Measurements from ENCODE around the gene NSUN6. TPM values are rescaled to one million over a fixed set of nuclear protein-coding genes. Genes with fewer than 3 reads are reported as not detected.

The NSUN6 gene
- total RNA-seq, 2 experiments from 2014 or later = 23.2 to 27.2 TPM

DNA sequence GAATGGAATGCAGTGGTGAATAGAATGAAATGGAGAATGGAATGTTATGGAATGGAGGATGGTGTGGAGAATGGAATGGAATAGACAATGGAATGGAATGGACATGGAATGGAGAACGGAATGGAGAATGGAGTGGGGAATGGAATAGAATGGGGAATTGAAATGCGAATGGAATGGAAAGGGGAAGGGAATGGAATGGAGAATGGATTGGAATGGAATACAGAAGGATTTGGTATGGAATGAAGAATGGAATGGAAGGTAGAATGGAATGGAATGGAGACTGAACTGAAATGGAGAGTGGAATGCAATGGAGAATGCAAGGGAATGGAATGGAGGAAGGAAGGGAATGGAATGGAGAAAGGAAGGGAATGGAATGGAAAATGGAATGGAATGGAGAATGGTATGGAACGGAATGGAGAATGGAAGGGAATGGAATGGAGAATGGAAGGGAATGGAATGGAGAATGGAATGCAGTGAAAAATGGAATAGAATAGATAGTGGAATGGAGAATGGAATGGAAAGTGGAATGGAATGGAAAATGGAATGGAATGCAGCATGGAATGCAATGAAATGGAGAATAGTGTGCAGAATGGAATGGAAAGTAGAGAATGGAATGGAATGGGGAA lies 94.8 kb downstream of the NSUN6 start:
- no peak for TF ChIP-seq EZH2phosphoT487 (IDR thresholded peaks at IDR 0.05; ENCODE audit: borderline replicate concordance, low read depth, low read length)
- TF ChIP-seq, protein P1, sequence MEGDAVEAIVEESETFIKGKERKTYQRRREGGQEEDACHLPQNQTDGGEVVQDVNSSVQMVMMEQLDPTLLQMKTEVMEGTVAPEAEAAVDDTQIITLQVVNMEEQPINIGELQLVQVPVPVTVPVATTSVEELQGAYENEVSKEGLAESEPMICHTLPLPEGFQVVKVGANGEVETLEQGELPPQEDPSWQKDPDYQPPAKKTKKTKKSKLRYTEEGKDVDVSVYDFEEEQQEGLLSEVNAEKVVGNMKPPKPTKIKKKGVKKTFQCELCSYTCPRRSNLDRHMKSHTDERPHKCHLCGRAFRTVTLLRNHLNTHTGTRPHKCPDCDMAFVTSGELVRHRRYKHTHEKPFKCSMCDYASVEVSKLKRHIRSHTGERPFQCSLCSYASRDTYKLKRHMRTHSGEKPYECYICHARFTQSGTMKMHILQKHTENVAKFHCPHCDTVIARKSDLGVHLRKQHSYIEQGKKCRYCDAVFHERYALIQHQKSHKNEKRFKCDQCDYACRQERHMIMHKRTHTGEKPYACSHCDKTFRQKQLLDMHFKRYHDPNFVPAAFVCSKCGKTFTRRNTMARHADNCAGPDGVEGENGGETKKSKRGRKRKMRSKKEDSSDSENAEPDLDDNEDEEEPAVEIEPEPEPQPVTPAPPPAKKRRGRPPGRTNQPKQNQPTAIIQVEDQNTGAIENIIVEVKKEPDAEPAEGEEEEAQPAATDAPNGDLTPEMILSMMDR (conservative IDR thresholded peaks at IDR 0.05; ENCODE audit: low read length) = no peak
- Histone ChIP-seq H3K9me3 (ENCODE audit: low read length) (peaks cover 3% of the 10 kb centered on the region), H3K9me2 (ENCODE audit: insufficient read depth, low read length) (no peaks in the 10 kb centered on the region), H3K36me3 (ENCODE audit: insufficient read depth, low read length) (peaks cover 82% of the 10 kb centered on the region), H3K79me2 (ENCODE audit: insufficient read depth, low read depth, low read length) (no peaks in the 10 kb centered on the region), H3K4me1 (ENCODE audit: insufficient read depth, low read length, poor library complexity, severe bottlenecking) (no peaks in the 10 kb centered on the region), H3K4me2 (ENCODE audit: low read length) (no peak overlapping the region), H3K4me3 (ENCODE audit: low read depth, low read length, poor library complexity, severe bottlenecking) (no peak overlapping the region), H3K27ac (ENCODE audit: low read depth, low read length, poor library complexity, severe bottlenecking) (no peak overlapping the region), H2AFZ (ENCODE audit: low read length) (no peak overlapping the region), H4K20me1 (ENCODE audit: insufficient read depth, low read length) (no peaks in the 10 kb centered on the region)
- BruUV-seq (replicated peaks) = no TSS peak
- ChIA-PET POLR2A (no interaction called here), CTCF (ENCODE audit: unreplicated experiment) (no interaction called here)
- intact Hi-C loops (cut with micrococcal nuclease; ENCODE audit: unreplicated experiment) = no loop called here
- DNase-seq (ENCODE audit: low spot score) = no peak

DNA sequence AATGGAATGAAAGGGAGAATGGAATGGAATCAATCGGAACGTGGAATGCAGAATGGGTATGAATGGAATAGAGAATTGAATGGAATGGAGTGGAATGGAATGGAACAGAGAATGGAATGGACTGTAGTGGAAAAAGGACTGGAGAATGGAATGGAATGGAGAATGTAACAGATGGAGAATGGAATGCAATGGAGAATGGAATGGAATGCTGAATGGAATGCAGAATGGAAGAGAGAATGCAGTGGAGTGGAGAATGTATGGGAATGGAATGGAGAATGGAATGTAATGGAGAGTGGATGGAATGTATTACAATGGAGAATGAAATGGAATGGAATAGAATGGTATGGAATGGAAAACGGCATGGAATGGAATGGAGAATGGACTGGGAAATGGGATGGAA lies 96.9 kb downstream of the NSUN6 start:
- intact Hi-C loops (cut with micrococcal nuclease; ENCODE audit: unreplicated experiment) = no loop called here
- peaks cover 83% of the 10 kb centered on the region for H3K36me3 ChIP-seq (ENCODE audit: insufficient read depth, low read length)
- no peaks in the 10 kb centered on the region for H3K79me2 ChIP-seq (ENCODE audit: insufficient read depth, low read depth, low read length)
- H3K9me3 ChIP-seq (ENCODE audit: low read length) = peaks cover 3% of the 10 kb centered on the region
- H2AFZ ChIP-seq (ENCODE audit: low read length) = no peak overlapping the region
- no peak for DNase-seq (ENCODE audit: low spot score)
- H3K4me3 ChIP-seq (ENCODE audit: low read depth, low read length, poor library complexity, severe bottlenecking) = no peak overlapping the region
- ChIA-PET POLR2A (no interaction called here), CTCF (ENCODE audit: unreplicated experiment) (no interaction called here)
- TF ChIP-seq EZH2phosphoT487 (IDR thresholded peaks at IDR 0.05; ENCODE audit: borderline replicate concordance, low read depth, low read length) = no peak
- TF ChIP-seq, protein P1 (conservative IDR thresholded peaks at IDR 0.05; ENCODE audit: low read length) = no peak
- H3K4me2 ChIP-seq (ENCODE audit: low read length) = no peak overlapping the region
- no peaks in the 10 kb centered on the region for H4K20me1 ChIP-seq (ENCODE audit: insufficient read depth, low read length)
- H3K9me2 ChIP-seq (ENCODE audit: insufficient read depth, low read length) = no peaks in the 10 kb centered on the region
- no peak overlapping the region for H3K27ac ChIP-seq (ENCODE audit: low read depth, low read length, poor library complexity, severe bottlenecking)
- BruUV-seq (replicated peaks) = no TSS peak
- H3K4me1 ChIP-seq (ENCODE audit: insufficient read depth, low read length, poor library complexity, severe bottlenecking) = no peaks in the 10 kb centered on the region

DNA sequence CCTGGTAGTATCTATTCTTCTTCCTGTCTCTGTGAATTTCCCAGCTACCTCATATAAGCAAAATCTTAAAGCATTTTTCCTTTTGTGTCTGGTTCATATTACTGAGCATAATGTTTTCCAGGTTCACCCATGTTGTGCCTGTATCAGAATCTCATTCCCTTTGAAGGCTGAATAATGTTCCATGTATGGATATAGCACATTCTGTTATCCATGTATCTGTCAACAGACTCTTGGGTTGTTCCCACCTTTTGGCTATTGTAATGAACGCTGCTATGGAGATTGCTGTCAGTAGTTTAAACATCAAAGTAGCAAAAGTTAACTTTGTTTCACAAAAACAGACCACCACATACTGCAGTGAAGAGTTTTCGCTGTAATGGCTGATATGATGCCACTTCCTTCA lies 99.9 kb downstream of the NSUN6 start:
- Histone ChIP-seq H3K79me2 (ENCODE audit: insufficient read depth, low read depth, low read length) (no peaks in the 10 kb centered on the region), H3K9me2 (ENCODE audit: insufficient read depth, low read length) (no peaks in the 10 kb centered on the region), H2AFZ (ENCODE audit: low read length) (no peak overlapping the region), H4K20me1 (ENCODE audit: insufficient read depth, low read length) (no peaks in the 10 kb centered on the region), H3K27ac (ENCODE audit: low read depth, low read length, poor library complexity, severe bottlenecking) (no peak overlapping the region), H3K4me3 (ENCODE audit: low read depth, low read length, poor library complexity, severe bottlenecking) (no peak overlapping the region), H3K36me3 (ENCODE audit: insufficient read depth, low read length) (peaks cover 75% of the 10 kb centered on the region), H3K9me3 (ENCODE audit: low read length) (no peaks in the 10 kb centered on the region; the same call in 1 of the 2 replicates), H3K4me2 (ENCODE audit: low read length) (no peak overlapping the region), H3K4me1 (ENCODE audit: insufficient read depth, low read length, poor library complexity, severe bottlenecking) (no peaks in the 10 kb centered on the region)
- no TSS peak for BruUV-seq (replicated peaks)
- ChIA-PET POLR2A (no interaction called here), CTCF (ENCODE audit: unreplicated experiment) (no interaction called here)
- no peak for DNase-seq (ENCODE audit: low spot score)
- TF ChIP-seq EZH2phosphoT487 (IDR thresholded peaks at IDR 0.05; ENCODE audit: borderline replicate concordance, low read depth, low read length) = no peak
- TF ChIP-seq, protein P1 (conservative IDR thresholded peaks at IDR 0.05; ENCODE audit: low read length) = no peak
- intact Hi-C loops (cut with micrococcal nuclease; ENCODE audit: unreplicated experiment) = no loop called here

All from OCI-LY7 (cell line).